HG02571 (cell line): Measurements from ENCODE around the gene HSPB7.
"Not testable (repeated sequence)": the region's sequence is repeated elsewhere in the genome, so short reads cannot be mapped to it uniquely, and the experiment has no call there.

Source experiments
- ATAC-seq: cut with Tn5 transposase; IDR thresholded peaks from one replicate; pipeline ENCODE4 v1.9.1; 2021; ENCODE audit warnings: mild to moderate bottlenecking, moderate library complexity; ENCODE audit not compliant: unreplicated experiment

The HSPB7 gene

GRCh38 chr1:16017461-16018303 is at the start of gene HSPB7:
HSPB7 (minus strand) TSS chr1:16018043; CDS start chr1:16017963, 80 bp downstream.
- ATAC-seq: no peak

DNA sequence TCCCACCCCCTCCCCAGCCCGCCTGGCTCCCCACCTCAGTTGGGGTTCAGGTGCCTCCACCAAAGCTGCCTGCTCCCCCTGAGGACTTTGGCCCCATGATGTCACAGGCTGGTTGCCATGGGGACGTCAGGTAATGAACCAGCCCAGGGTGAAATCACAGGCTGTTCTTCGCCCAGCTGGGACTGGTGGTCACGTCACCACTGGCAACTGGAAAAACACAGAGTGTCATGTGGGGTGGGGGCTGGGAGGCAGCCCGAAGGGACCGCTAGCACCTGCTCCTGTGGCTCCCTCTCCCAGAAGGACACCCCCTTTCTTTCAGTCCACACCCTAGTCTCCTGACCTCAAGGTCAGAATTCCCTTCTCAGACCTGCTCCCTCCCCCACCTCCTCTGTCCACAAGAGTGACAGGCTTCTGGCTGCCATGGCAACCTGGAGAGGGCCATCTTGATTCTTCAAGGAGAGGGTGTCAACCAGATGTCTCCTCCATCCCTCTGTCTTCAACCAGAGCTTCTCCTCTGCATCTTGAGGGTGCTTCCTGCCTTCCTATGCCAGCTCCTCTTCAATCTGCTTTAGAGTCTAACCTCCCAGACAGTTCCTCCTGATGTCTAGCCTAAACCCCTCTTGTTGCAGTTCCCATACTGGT is 49.4 kb upstream of the HSPB7 start:
- no peak for ATAC-seq

GRCh38 chr1:16066245-16066644 is 48.4 kb upstream of the HSPB7 start:
- no peak for ATAC-seq

GRCh38 chr1:16065269-16065576 is 47.4 kb upstream of the HSPB7 start:
- ATAC-seq: no peak

GRCh38 chr1:16064536-16065268 is 46.9 kb upstream of the HSPB7 start:
- no peak for ATAC-seq

- ATAC-seq: no peak
Measured at GRCh38 chr1:16063921-16064320, 46.1 kb upstream of the HSPB7 start.

DNA sequence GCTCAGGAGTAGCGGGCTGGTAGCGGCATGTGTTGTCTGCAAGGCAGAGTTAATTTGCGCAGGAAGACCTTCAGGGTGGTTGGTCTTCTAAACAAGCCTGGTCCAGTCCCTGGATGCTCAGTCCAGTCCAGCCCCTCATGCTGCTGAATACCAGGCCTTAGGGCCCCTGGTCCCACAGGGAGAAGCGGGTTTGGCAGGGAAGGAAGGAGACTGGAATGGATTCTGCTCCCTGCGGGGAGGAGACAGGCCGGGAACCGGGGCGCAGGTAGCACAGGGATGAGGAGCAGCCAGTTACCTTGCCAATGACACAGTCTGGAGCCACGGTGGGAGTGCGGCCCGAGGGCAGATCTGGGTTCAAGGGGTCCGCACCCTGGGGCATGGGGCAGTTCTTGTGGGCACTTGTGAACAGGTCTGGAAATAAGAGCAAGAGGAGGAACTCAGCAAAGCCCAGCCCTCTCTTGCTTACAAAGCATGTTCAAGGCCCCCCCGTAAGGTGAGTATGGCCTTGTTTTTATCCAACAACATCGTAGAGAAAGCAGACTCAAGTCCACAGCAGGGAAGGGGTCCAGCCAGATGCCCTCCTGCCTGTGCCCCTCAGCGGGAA is 45.5 kb upstream of the HSPB7 start:
- ATAC-seq: no peak

DNA sequence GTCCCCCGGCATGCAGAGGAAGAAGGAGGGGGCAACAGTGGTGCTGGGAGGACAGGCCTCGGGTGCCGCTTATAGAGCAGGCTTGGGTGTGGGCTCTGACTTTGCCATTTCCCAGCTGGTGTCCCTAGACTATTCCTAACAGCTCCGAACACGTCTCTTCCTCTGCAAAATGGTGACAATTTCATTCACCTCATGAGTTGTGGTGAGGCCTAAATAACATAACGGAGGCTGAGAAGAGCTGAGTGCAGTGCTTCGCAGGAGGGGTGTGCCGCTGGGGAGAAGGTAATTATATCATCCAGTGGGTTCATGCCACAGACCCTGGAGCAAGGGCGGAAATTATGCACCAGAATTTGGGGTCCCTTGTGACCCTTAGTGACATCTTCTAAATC is 44.8 kb upstream of the HSPB7 start:
- ATAC-seq: not testable (repeated sequence)

DNA sequence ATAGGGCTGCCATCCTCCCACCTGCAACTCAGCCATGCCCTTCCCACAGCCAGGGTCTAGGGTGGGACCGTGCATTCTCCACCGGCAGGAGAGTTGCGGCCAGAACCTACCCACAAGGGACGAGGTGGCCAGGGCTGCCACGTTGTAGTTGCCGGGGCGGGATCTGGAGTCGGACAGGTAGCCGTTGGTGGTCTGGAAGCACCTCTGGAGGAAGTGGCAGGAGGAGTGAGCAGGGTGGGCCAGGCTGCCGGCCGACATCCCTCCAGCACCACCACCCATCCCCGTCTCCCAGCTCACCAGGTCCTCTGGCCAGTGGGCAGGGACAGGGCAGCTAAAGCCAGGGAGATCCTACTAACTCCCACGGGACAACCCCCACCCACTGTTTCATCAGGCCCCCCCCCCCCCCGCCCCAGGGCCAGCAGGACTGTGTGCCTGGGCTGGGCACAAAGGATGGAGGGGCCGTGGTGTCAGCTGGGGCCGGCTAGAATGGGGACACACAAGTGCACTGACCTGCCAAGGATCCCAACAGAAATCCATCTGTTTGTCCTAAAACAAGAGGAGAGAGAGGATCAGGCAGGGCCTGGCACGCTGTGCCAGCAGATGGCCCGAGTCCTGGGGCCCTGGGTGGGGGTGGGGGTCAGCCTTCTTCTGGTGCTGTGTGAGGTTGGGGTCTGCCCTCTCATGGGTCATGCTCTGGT is 44.3 kb upstream of the HSPB7 start:
- ATAC-seq: not testable (repeated sequence)

DNA sequence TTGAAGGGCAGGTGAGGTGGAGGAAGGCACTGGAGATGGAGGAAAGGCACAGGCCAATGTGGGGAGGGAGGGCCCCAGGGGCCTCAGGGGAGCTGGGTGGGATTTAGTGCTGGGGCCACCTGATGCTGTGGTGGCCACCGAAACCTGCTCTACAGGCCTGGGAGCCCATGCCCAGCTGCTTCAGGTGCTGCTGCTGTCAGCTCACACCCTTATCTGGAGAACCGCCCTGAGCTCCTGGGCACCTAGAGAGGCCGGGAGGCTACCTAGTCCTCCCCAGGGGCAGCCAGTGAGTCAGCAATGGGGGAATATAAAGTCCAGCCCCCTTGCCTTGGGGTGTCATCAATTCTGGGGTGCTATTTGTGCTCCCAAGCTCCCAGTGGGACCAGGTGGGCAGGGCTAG is 43.4 kb upstream of the HSPB7 start:
- ATAC-seq: no peak

DNA sequence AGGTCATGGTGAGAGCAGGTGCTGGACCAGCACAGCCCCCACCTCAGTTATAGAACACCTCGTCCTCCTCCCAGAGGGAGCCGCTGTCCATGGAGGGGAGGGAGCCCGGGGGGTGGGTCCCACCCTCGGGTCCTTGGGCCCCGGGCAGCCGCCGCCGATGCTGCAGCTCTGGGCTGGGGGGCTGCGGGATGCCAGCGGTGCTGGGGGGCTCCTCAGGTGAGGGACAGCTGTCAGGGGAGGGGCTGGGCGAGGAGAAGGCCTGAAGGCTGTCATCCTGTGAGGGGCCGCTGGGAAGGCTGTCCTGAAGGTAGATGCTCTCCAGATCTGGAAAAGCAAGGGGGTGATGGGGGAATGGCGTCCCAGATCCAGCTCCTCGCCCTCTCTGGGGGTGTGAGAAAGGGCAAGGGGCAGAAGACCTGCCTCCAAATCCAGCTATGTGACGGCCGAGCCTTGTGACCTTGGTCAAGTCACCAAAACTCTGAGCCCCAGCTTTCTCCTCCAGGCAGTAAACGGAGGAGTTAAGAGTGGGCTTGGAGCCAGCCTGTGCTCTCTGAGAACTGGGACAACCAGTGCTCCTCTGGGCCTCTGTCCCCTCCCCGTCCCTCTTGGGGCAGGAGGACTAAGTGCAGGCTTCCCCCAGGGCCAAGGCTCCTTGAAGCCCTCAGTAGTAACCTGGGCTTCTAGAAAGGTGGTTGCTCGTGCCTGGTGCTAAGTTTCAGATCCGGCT is 40.7 kb upstream of the HSPB7 start:
- ATAC-seq: not testable (repeated sequence)

DNA sequence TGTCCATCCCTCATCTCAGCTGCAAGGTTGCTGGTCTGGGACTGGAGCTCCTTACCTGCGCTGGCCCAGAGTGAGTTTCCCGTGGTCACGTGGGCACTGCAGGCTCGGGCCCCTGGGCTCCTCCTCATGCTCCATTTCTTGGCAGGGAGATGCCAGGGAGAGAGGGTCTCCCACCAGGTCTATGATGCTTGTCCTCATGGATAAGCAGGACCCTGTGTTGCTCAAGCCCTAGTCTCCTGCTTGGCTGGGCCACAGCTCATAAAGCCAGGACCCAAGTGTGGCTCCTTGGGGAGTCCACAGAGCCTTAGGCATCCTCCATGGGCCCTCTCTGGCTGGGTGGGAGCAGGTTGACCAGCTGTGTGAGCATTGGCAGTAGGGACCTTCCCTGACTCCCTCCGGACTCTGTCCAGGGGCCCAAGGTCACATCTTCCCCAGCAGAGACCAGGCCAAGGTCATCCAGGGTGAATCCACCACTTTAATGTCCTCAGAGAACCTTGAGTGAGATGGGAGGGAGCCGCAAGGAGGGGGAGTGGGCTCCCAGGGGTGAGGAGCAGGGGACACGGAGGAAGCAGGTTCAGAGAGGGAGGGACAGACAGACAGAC is 39.6 kb upstream of the HSPB7 start:
- not testable (repeated sequence) for ATAC-seq

DNA sequence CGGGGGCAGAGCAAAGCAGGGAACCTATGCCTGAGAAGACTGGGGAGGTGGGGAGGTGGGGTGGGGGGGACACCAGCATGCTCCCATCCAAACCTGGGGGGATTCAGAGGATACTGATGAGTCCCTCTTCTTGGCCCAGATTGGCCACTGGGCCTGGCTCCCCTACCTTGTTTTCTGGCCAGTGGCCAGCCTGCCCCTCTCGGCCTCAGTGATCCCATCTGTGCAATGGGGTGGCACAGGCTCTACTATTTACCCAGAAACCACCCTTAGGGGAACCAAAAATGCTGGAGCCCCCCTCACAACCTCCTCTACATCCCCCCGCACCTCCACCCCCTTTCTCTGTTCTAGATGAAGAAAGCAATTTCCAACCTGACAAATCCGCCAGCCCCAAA is 38.7 kb upstream of the HSPB7 start:
- not testable (repeated sequence) for ATAC-seq

DNA sequence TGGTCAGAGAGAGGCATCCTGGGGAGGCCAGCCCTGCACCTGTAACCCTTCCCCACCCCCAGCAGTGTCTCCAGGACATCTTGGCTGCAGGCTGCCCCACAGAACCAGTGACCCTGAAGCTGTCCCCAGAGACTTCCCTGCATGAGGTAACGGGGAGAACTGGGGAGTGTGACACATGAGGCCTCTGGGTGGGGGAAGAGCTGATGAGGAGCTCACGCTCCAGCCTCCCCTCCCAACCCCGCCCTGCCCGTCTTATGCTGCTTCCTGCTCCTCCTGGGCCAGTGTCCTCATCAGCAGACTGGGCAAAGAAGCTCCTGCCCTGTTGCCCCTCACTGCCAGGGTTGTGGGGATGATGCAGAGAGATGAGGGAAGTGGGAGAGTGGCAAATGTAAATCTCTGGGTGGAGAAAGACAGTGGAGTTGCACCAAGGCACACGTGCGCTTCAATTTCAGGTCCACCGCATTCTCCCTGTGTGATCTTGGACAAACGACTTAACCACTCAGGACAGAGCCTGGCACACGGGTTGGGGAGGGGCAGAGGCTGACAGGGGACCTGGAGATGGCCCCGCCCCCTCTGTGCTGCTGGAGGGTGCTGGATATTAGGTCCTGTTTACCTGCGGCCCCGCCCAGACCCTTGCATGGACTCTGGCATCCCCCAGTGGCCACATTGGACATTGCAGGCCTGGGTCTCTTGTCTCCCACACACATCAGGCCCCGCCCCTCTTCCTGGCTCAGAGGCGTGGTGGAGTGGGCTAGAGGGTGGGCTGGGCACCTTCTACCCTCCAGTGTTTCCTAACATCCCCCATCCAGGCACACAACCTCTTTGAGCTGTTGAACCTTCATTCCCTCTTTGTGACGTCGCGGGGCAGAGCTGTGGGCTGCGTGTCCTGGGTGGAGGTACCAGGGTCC is 38.0 kb upstream of the HSPB7 start:
- ATAC-seq: peak; percentile 67

DNA sequence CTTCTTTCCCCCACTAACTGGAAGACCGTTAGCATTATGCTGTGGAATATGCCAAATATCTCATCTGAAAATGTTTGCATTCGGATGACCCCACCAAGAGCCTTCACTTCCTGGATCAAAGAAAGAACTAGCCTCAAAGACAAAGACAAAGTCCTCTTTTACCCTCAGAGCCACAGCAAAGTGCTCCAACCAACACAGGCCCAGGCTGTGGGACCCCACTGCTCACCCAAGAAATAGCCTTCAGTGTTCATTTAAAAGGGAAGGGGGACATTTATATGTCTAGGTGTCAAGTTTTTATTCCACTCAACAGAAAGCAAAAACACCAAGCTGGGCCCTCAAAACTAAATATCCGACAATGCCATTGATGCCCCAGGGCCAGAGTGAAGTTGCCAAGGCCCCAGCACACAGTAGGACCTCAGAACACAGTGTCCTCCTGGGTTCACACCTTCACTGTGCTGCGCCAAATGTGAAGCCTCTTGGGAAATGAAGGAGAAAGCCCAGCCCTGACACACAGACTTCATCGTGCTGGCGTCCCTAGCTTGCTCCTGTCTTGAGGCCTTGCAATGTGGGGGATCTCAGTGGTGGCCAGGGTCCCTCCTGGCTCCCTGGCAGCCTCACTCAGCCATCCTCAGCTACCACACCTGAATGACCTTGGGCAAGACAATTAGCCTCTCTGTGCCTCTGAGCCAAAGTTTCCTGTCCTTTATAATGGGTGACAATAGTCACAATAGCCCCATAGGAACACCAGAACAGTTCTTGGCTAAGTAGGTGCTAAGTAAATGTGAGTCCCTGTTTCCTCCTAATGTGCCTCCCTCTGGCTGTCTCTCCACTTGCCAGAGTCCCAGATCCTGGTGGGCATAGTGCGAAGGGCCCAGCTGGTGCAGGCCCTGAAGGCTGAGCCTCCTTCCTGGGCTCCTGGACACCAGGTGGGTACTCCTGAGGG is 37.0 kb upstream of the HSPB7 start:
- ATAC-seq: no peak

DNA sequence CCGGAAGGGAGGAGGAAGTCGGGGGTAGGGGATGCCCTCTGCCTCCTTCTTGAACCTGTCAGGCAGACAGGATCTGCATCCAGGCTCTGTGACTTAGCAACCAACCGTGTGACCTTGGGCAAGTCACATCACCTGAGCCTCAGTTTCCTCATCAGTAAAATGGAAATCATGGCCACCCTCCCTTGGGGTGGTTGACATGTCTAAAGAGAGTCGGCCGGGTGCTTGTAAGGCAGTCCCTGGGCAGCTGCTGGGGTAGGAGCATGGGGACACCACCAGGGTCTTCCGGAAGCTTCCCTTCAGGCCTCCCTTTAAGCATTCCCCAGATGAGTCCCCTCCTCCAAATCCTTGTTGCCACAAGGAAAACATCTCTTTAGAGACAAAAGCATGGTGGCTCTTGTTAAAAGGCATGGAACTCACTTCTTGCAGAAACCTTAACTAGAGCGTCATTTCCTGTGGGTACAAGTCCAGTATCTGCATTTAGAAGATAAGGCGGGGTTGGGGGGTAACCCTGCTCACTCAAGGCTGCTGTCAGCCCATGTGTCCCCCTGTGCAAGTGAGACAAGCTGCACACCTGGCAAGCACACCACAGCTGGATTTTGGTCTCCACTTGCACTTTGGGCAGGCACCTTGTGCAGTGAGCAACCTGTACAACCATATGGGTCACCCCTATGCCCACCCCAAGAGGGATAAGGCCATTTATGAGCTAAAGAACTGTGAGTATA is 36.1 kb upstream of the HSPB7 start:
- no peak for ATAC-seq

DNA sequence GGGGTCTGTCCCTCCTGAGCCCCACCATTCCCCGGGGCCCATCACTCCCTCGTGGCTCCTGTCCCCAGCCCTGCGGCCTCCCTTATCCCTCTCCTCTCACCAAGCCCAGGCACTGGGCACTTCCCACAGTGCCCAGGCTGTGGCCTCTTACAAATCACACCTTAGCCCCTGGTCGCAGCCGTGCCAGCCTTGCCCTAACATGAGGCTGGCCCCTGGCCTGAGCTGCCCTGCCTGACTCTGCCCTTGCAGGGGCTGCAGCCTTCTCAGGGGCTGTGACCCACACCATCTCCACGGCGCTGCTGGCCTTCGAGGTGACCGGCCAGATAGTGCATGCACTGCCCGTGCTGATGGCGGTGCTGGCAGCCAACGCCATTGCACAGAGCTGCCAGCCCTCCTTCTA is 34.1 kb upstream of the HSPB7 start:
- ATAC-seq: not testable (repeated sequence)
